ENCODE results near the gene TARP.
A peak's percentile ranks its signal among the peaks of the same experiment; 100 is the strongest.

TARP gene

GRCh38 chr7:38273286-38273995, at the start of gene TARP:
Gene TARP (minus strand): TSS chr7:38273636.
- no peak for DNase-seq

GRCh38 chr7:38323156-38323555, 49.7 kb upstream of the TARP start:
- no peak for DNase-seq

- no peak for DNase-seq
Measured at GRCh38 chr7:38322461-38322860, 49.0 kb upstream of the TARP start.

- no peak for DNase-seq
Measured at GRCh38 chr7:38321967-38322366, 48.5 kb upstream of the TARP start.

GRCh38 chr7:38321515-38321944, 48.1 kb upstream of the TARP start:
- no peak for DNase-seq

- DNase-seq: no peak
Measured at GRCh38 chr7:38321050-38321449, 47.6 kb upstream of the TARP start.

- no peak for DNase-seq
Measured at GRCh38 chr7:38319873-38320272, 46.4 kb upstream of the TARP start.

GRCh38 chr7:38318803-38319416, 45.5 kb upstream of the TARP start:
- peak; percentile 95 for DNase-seq

- no peak for DNase-seq
Measured at GRCh38 chr7:38318241-38318640, 44.8 kb upstream of the TARP start.

GRCh38 chr7:38317515-38317914, 44.1 kb upstream of the TARP start:
- no peak for DNase-seq

- no peak for DNase-seq
Measured at GRCh38 chr7:38316733-38317360, 43.4 kb upstream of the TARP start.

GRCh38 chr7:38315410-38315809, 42.0 kb upstream of the TARP start:
- DNase-seq: no peak

GRCh38 chr7:38312821-38313220, 39.4 kb upstream of the TARP start:
- DNase-seq: no peak

GRCh38 chr7:38311329-38311937, 38.0 kb upstream of the TARP start:
- no peak for DNase-seq

- no peak for DNase-seq
Measured at GRCh38 chr7:38310591-38311101, 37.2 kb upstream of the TARP start.

- DNase-seq: no peak
Measured at GRCh38 chr7:38309555-38309954, 36.1 kb upstream of the TARP start.

GRCh38 chr7:38308140-38308539, 34.7 kb upstream of the TARP start:
- DNase-seq: no peak

GRCh38 chr7:38307640-38308039, 34.2 kb upstream of the TARP start:
- no peak for DNase-seq

GRCh38 chr7:38306914-38307313, 33.5 kb upstream of the TARP start:
- no peak for DNase-seq

GRCh38 chr7:38306171-38306570, 32.7 kb upstream of the TARP start:
- no peak for DNase-seq

- no peak for DNase-seq
Measured at GRCh38 chr7:38303866-38304265, 30.4 kb upstream of the TARP start.

GRCh38 chr7:38300175-38300574, 26.7 kb upstream of the TARP start:
- DNase-seq: no peak

GRCh38 chr7:38299275-38299931, 26.0 kb upstream of the TARP start:
- DNase-seq: no peak

Measured in islet precursor cell (in vitro differentiated cells).